ENCODE results near the gene KHDC3L. TPM values are rescaled to one million over a fixed set of nuclear protein-coding genes. Genes with fewer than 3 reads are reported as not detected.
"Not testable (repeated sequence)": the region's sequence is repeated elsewhere in the genome, so short reads cannot be mapped to it uniquely, and the experiment has no call there.

KHDC3L gene
- total RNA-seq, 3 donors from 2014 or later, result not detected

GRCh38 chr6:73362869-73363536, 545 bp downstream of the KHDC3L start:
- Mint-ChIP-seq H3K4me1 (ENCODE audit: low read depth) (no peaks in the 10 kb centered on the region), H3K4me3 (no peak overlapping the region), H3K9me3 (no peaks in the 10 kb centered on the region), H3K36me3 (ENCODE audit: insufficient read depth) (no peaks in the 10 kb centered on the region), H3K27me3 (ENCODE audit: low read depth) (peaks cover 3% of the 10 kb centered on the region)
- DNase-seq, result no peak
- no peak for ATAC-seq

GRCh38 chr6:73363537-73363875, 1.0 kb downstream of the KHDC3L start:
- Mint-ChIP-seq H3K27me3 (ENCODE audit: low read depth) (peaks cover 3% of the 10 kb centered on the region), H3K4me1 (ENCODE audit: low read depth) (no peaks in the 10 kb centered on the region), H3K9me3 (no peaks in the 10 kb centered on the region), H3K4me3 (no peak overlapping the region), H3K36me3 (ENCODE audit: insufficient read depth) (no peaks in the 10 kb centered on the region)
- DNase-seq, result no peak
- ATAC-seq, result no peak

GRCh38 chr6:73364121-73364520, 1.7 kb downstream of the KHDC3L start:
- peaks cover 3% of the 10 kb centered on the region for H3K27me3 Mint-ChIP-seq (ENCODE audit: low read depth)
- ATAC-seq (no peak), DNase-seq (no peak)
- H3K4me3 Mint-ChIP-seq, result no peak overlapping the region
- H3K9me3 Mint-ChIP-seq, result no peaks in the 10 kb centered on the region
- H3K36me3 Mint-ChIP-seq (ENCODE audit: insufficient read depth), result no peaks in the 10 kb centered on the region
- no peaks in the 10 kb centered on the region for H3K4me1 Mint-ChIP-seq (ENCODE audit: low read depth)

- DNase-seq, result no peak
- H3K4me3 Mint-ChIP-seq, result no peak overlapping the region
- H3K9me3 Mint-ChIP-seq, result no peaks in the 10 kb centered on the region
- H3K36me3 Mint-ChIP-seq (ENCODE audit: insufficient read depth), result no peaks in the 10 kb centered on the region
- H3K27me3 Mint-ChIP-seq (ENCODE audit: low read depth), result peaks cover 3% of the 10 kb centered on the region
- H3K4me1 Mint-ChIP-seq (ENCODE audit: low read depth), result no peaks in the 10 kb centered on the region
- ATAC-seq, result no peak
Measured at GRCh38 chr6:73364549-73364948, 2.1 kb downstream of the KHDC3L start.

- peaks cover under 1% of the 10 kb centered on the region for H3K9me3 Mint-ChIP-seq
- no peak for DNase-seq
- ATAC-seq, result no peak
Measured at GRCh38 chr6:73367761-73368355, 5.4 kb downstream of the KHDC3L start.

GRCh38 chr6:73368675-73369074, 6.2 kb downstream of the KHDC3L start:
- peaks cover 4% of the 10 kb centered on the region for H3K9me3 Mint-ChIP-seq
- peaks cover 3% of the 10 kb centered on the region for H3K27me3 Mint-ChIP-seq (ENCODE audit: low read depth)
- ATAC-seq (no peak), DNase-seq (no peak)
- H3K36me3 Mint-ChIP-seq (ENCODE audit: insufficient read depth), result peaks cover 1% of the 10 kb centered on the region
- H3K4me3 Mint-ChIP-seq, result no peak overlapping the region
- H3K4me1 Mint-ChIP-seq (ENCODE audit: low read depth), result no peaks in the 10 kb centered on the region

More at GRCh38 chr6:73367761-73368355, 5.4 kb downstream of the KHDC3L start:
- Mint-ChIP-seq H3K4me3 (no peak overlapping the region), H3K36me3 (ENCODE audit: insufficient read depth) (no peaks in the 10 kb centered on the region), H3K4me1 (ENCODE audit: low read depth) (no peaks in the 10 kb centered on the region), H3K27me3 (ENCODE audit: low read depth) (peaks cover 3% of the 10 kb centered on the region)

- DNase-seq, result no peak
- Mint-ChIP-seq H3K4me1 (ENCODE audit: low read depth) (no peaks in the 10 kb centered on the region), H3K36me3 (ENCODE audit: insufficient read depth) (peaks cover 1% of the 10 kb centered on the region), H3K27me3 (ENCODE audit: low read depth) (peaks cover 3% of the 10 kb centered on the region), H3K4me3 (no peak overlapping the region), H3K9me3 (peaks cover 4% of the 10 kb centered on the region)
- ATAC-seq, result no peak
Measured at GRCh38 chr6:73369157-73369556, 6.7 kb downstream of the KHDC3L start.

GRCh38 chr6:73369563-73369962, 7.1 kb downstream of the KHDC3L start, which contains the start of gene OOEP:
Gene OOEP, minus strand, starts transcription at chr6:73369897. Its CDS starts 105 bp downstream, at chr6:73369792.
- Mint-ChIP-seq H3K27me3 (ENCODE audit: low read depth) (peaks cover 3% of the 10 kb centered on the region), H3K36me3 (ENCODE audit: insufficient read depth) (peaks cover 1% of the 10 kb centered on the region), H3K9me3 (peaks cover 4% of the 10 kb centered on the region), H3K4me3 (no peak within 1 kb of the TSS), H3K4me1 (ENCODE audit: low read depth) (no peaks in the 10 kb centered on the region)
- no peak for ATAC-seq
- no peak for DNase-seq

- Mint-ChIP-seq H3K27me3 (ENCODE audit: low read depth) (no peaks in the 10 kb centered on the region), H3K4me3 (no peak overlapping the region), H3K4me1 (ENCODE audit: low read depth) (no peaks in the 10 kb centered on the region), H3K9me3 (peaks cover 4% of the 10 kb centered on the region), H3K36me3 (ENCODE audit: insufficient read depth) (peaks cover 1% of the 10 kb centered on the region)
- ATAC-seq (no peak), DNase-seq (no peak)
Measured at GRCh38 chr6:73371984-73372383, 9.5 kb downstream of the KHDC3L start.

GRCh38 chr6:73372516-73372915, 10.1 kb downstream of the KHDC3L start:
- DNase-seq (no peak), ATAC-seq (no peak)
- H3K36me3 Mint-ChIP-seq (ENCODE audit: insufficient read depth), result peaks cover 1% of the 10 kb centered on the region
- no peaks in the 10 kb centered on the region for H3K27me3 Mint-ChIP-seq (ENCODE audit: low read depth)
- H3K4me3 Mint-ChIP-seq, result no peak overlapping the region
- peaks cover 4% of the 10 kb centered on the region for H3K9me3 Mint-ChIP-seq
- no peaks in the 10 kb centered on the region for H3K4me1 Mint-ChIP-seq (ENCODE audit: low read depth)

- no peak overlapping the region for H3K4me3 Mint-ChIP-seq
- DNase-seq (no peak), ATAC-seq (no peak)
- H3K9me3 Mint-ChIP-seq, result peaks cover 4% of the 10 kb centered on the region
- H3K4me1 Mint-ChIP-seq (ENCODE audit: low read depth), result no peaks in the 10 kb centered on the region
- peaks cover 1% of the 10 kb centered on the region for H3K36me3 Mint-ChIP-seq (ENCODE audit: insufficient read depth)
- H3K27me3 Mint-ChIP-seq (ENCODE audit: low read depth), result no peaks in the 10 kb centered on the region
Measured at GRCh38 chr6:73375216-73375615, 12.8 kb downstream of the KHDC3L start.

GRCh38 chr6:73377225-73377624, 14.8 kb downstream of the KHDC3L start:
- Mint-ChIP-seq H3K4me3 (no peak overlapping the region), H3K4me1 (ENCODE audit: low read depth) (no peaks in the 10 kb centered on the region), H3K27me3 (ENCODE audit: low read depth) (no peaks in the 10 kb centered on the region), H3K9me3 (peaks cover 4% of the 10 kb centered on the region), H3K36me3 (ENCODE audit: insufficient read depth) (peaks cover 1% of the 10 kb centered on the region)
- no peak for ATAC-seq
- no peak for DNase-seq

GRCh38 chr6:73381531-73381930, 19.1 kb downstream of the KHDC3L start:
- ATAC-seq; H3K4me3 Mint-ChIP-seq; H3K36me3 Mint-ChIP-seq (ENCODE audit: insufficient read depth); H3K27me3 Mint-ChIP-seq (ENCODE audit: low read depth); H3K9me3 Mint-ChIP-seq; DNase-seq; H3K4me1 Mint-ChIP-seq (ENCODE audit: low read depth): not testable (repeated sequence)

GRCh38 chr6:73382462-73383113, 20.1 kb downstream of the KHDC3L start:
- no peaks in the 10 kb centered on the region for H3K4me1 Mint-ChIP-seq (ENCODE audit: low read depth)
- H3K4me3 Mint-ChIP-seq, result no peak overlapping the region
- H3K27me3 Mint-ChIP-seq (ENCODE audit: low read depth), result no peaks in the 10 kb centered on the region
- H3K9me3 Mint-ChIP-seq, result no peaks in the 10 kb centered on the region
- DNase-seq (no peak), ATAC-seq (no peak)
- no peaks in the 10 kb centered on the region for H3K36me3 Mint-ChIP-seq (ENCODE audit: insufficient read depth)

GRCh38 chr6:73388433-73388799, 26.0 kb downstream of the KHDC3L start:
- Mint-ChIP-seq H3K4me3 (peak overlapping the region; percentile 81), H3K27me3 (ENCODE audit: low read depth) (peaks cover 2% of the 10 kb centered on the region), H3K36me3 (ENCODE audit: insufficient read depth) (no peaks in the 10 kb centered on the region), H3K9me3 (no peaks in the 10 kb centered on the region), H3K4me1 (ENCODE audit: low read depth) (peaks cover 19% of the 10 kb centered on the region)
- DNase-seq (no peak), ATAC-seq (peak; percentile 20 to 24)

Measured in activated T-cell treated with anti-CD3 and anti-CD28 coated beads, Interleukin-2, amount 50 U/mL, for 4 hours (primary cell).